Spleen (tissue), 11 donors: ENCODE data around the gene CIRBP. TPM values are rescaled to one million over a fixed set of nuclear protein-coding genes. Genes with fewer than 3 reads are reported as not detected.
A peak's percentile ranks its signal among the peaks of the same experiment; 100 is the strongest.

ENCODE experiments used
- DNase-seq: peaks from one replicate; pipeline ENCODE4 v3.0.0-alpha.2; 2020
- H3K27ac ChIP-seq, 8 donors: fragments of 200-600 bp; sonication (generic) in 7 of 8; 1 replicate in 4 of 8; 2 replicates in 4 of 8; pipeline versions ENCODE4 v1.5.0 to v1.8.0; 2016 to 2021; ENCODE audit warnings: inconsistent platforms in 4 of 8, mild to moderate bottlenecking in 4 of 8, moderate library complexity in 1 of 8
- H3K27me3 ChIP-seq, 7 donors: fragments of 200-600 bp; sonication (generic) in 6 of 7; replicated peaks in 1 of 7; 1 replicate in 4 of 7; 2 replicates in 3 of 7; pipeline versions ENCODE4 v1.5.0 to v1.8.0; 2016 to 2021; ENCODE audit warnings: inconsistent platforms in 3 of 7, mild to moderate bottlenecking in 1 of 7
- H3K36me3 ChIP-seq, 6 donors: fragments of 200-600 bp; sonication (generic) in 5 of 6; 1 replicate in 4 of 6; 2 replicates in 2 of 6; pipeline versions ENCODE4 v1.5.0 to v1.8.0; 2016 to 2021; ENCODE audit warnings: inconsistent platforms in 2 of 6
- H3K4me1 ChIP-seq, 6 donors: fragments of 200-600 bp; sonication (generic) in 5 of 6; 1 replicate in 3 of 6; 2 replicates in 3 of 6; pipeline versions ENCODE4 v1.5.0 to v1.8.0; 2016 to 2021; ENCODE audit warnings: inconsistent platforms in 3 of 6
- H3K4me3 ChIP-seq, 8 donors: fragments of 200-600 bp; sonication (generic) in 7 of 8; 1 replicate in 4 of 8; 2 replicates in 4 of 8; pipeline versions ENCODE4 v1.5.0 to v1.8.0; 2016 to 2021; ENCODE audit warnings: inconsistent platforms in 4 of 8, mild to moderate bottlenecking in 4 of 8, moderate library complexity in 2 of 8
- H3K9me3 ChIP-seq, 8 donors: fragments of 200-600 bp; sonication (generic) in 7 of 8; 1 replicate in 4 of 8; 2 replicates in 4 of 8; pipeline versions ENCODE4 v1.5.0 to v1.8.0; 2016 to 2021; ENCODE audit warnings: inconsistent platforms in 4 of 8
- POLR2A ChIP-seq, 3 donors: fragments of 450-650 bp; IDR thresholded peaks; one replicate each; pipeline ENCODE4 v1.5.1; 2017; ENCODE audit warnings: antibody characterized with exemption in 3 of 3, mild to moderate bottlenecking in 1 of 3
- POLR2AphosphoS5 ChIP-seq, 3 donors: sonication (generic); formaldehyde crosslinking; IDR thresholded peaks; one replicate each; pipeline ENCODE4 v1.5.1; 2017; ENCODE audit warnings: antibody characterized with exemption in 3 of 3
- WGBS, 5 donors: extraction: QIAGEN DNeasy Blood & Tissue Kit in 3 of 5; methylation state at CpG; one replicate each; pipeline versions ENCODE4 v1.1.5 to v1.1.7; 2013 to 2018; 5-methylcytosine and 5-hydroxymethylcytosine counted together
- intact Hi-C: fragments of 100-400 bp; cut with DNase I; formaldehyde crosslinking; loops from one replicate; pipeline ENCODE4 v1.15.0; 2023; ENCODE audit warnings: low total_unique reads
- polyA plus RNA-seq, 3 donors: library from polyadenylated mRNA; stranded (reverse); fragments of 200-250 nt; gene quantifications; one replicate each; pipeline ENCODE4 v1.2.1, GENCODE V29; 2013
- total RNA-seq, 7 donors: library from RNA; depleted of rRNA in 3 of 7; stranded (reverse); fragments of >200 nt in 3 of 7; fragmentation: NEBNext Ultra II Directional in 4 of 7; extraction: Animal tissue kit (Norgen Biotek cat#: 25700) in 4 of 7; gene quantifications; one replicate each; pipeline versions ENCODE4 v1.1.0 to v1.2.1, GENCODE V29; 2016 to 2021
- TF ChIP-seq, protein P1 (sequence below), 11 experiments: fragments of 200-600 bp in 7 of 11; fragments of 450-650 bp in 4 of 11; sonication (generic) in 4 of 11; IDR thresholded peaks in 8 of 11; conservative IDR thresholded peaks in 3 of 11; 1 replicate in 7 of 11; 2 replicates in 4 of 11; pipeline versions ENCODE4 v1.4.0 to v1.8.0; 2016 to 2021; ENCODE audit warnings: antibody characterized with exemption in 11 of 11, inconsistent platforms in 4 of 11, mild to moderate bottlenecking in 1 of 11
- donor health status: healthy with polysubstance abuse.
- donor health status: DM: no; HTN: no; CAD: no; lungs with moderate emphysema.
- donor health status: DM: no; HTN: no; CAD: no.
- donor health status: Bipolar disorder and iron deficiency.
- donor health status: healthy.
- donor health status: DM: no; HTN: no; CAD: no.
- donor health status: DM: yes; HTN: yes; CAD: no.

The CIRBP gene
- total and polyA plus RNA-seq, 10 donors, result 333 to 894 (median 516) TPM

- DNase-seq, result no peak
- 91 to 98% (median 93%) methylated on average over 3 to 11 of the region's 11 CpGs for WGBS, 5 donors
- Histone ChIP-seq H3K4me1 (peaks cover 2 to 28% (median 17%) of the 10 kb centered on the region in 6 donors), H3K27ac (no peak overlapping the region), H3K36me3 (peaks cover 0 to 76% (median 67%) of the 10 kb centered on the region in 6 donors), H3K27me3 (no peaks in the 10 kb centered on the region), H3K9me3 (no peaks in the 10 kb centered on the region), H3K4me3 (no peak overlapping the region)
- TF ChIP-seq, protein P1, sequence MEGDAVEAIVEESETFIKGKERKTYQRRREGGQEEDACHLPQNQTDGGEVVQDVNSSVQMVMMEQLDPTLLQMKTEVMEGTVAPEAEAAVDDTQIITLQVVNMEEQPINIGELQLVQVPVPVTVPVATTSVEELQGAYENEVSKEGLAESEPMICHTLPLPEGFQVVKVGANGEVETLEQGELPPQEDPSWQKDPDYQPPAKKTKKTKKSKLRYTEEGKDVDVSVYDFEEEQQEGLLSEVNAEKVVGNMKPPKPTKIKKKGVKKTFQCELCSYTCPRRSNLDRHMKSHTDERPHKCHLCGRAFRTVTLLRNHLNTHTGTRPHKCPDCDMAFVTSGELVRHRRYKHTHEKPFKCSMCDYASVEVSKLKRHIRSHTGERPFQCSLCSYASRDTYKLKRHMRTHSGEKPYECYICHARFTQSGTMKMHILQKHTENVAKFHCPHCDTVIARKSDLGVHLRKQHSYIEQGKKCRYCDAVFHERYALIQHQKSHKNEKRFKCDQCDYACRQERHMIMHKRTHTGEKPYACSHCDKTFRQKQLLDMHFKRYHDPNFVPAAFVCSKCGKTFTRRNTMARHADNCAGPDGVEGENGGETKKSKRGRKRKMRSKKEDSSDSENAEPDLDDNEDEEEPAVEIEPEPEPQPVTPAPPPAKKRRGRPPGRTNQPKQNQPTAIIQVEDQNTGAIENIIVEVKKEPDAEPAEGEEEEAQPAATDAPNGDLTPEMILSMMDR (IDR thresholded peaks at IDR 0.05 in 8 of 11, conservative IDR thresholded peaks at IDR 0.05 in 3 of 11), result no peak
- TF ChIP-seq POLR2A (IDR thresholded peaks at IDR 0.05) (no peak), POLR2AphosphoS5 (IDR thresholded peaks at IDR 0.05) (no peak)
- intact Hi-C loops, result no loop called here
Measured at GRCh38 chr19:1226227-1226518, 43.0 kb upstream of the CIRBP start.

GRCh38 chr19:1226522-1227303 lies 42.4 kb upstream of the CIRBP start:
- intact Hi-C loops, result no loop called here
- 94 to 96% (median 96%) methylated on average over 17 to 50 of the region's 50 CpGs for WGBS, 5 donors
- no peak for DNase-seq
- Histone ChIP-seq H3K4me1 (peaks cover under 1 to 25% (median 13%) of the 10 kb centered on the region in 6 donors), H3K4me3 (no peak overlapping the region), H3K36me3 (peaks cover 0 to 71% (median 63%) of the 10 kb centered on the region in 6 donors), H3K27me3 (no peaks in the 10 kb centered on the region), H3K9me3 (no peaks in the 10 kb centered on the region), H3K27ac (no peak overlapping the region)
- TF ChIP-seq, protein P1 (IDR thresholded peaks at IDR 0.05 in 8 of 11, conservative IDR thresholded peaks at IDR 0.05 in 3 of 11), result no peak
- TF ChIP-seq POLR2AphosphoS5 (IDR thresholded peaks at IDR 0.05) (peak in 1 of 3 donors; percentile 46), POLR2A (IDR thresholded peaks at IDR 0.05) (no peak)

DNA sequence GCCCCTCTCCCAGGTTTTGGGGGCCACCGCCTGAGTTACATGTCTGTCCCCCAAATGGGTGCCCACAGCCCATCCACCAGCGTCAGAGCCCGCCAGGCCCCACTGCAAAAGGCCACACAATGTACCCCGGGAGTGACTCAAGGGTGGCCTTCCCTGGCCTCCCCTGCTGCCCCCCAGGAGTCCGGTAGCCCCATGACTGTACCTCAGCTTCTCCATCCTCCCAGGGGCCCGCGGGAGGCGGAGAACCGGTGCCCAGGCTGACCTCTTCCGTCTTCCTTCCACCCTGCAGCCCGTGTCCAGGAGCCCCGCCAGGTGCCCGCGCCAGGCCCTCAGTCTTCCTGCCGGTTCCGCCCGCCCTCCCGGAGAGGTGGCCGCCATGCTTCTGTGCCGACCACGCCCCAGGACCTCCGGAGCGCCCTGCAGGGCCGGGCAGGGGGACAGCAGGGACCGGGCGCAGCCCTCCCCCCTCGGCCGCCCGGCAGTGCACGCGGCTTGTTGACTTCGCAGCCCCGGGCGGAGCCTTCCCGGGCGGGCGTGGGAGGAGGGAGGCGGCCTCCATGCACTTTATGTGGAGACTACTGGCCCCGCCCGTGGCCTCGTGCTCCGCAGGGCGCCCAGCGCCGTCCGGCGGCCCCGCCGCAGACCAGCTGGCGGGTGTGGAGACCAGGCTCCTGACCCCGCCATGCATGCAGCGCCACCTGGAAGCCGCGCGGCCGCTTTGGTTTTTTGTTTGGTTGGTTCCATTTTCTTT lies 41.7 kb upstream of the CIRBP start:
- TF ChIP-seq, protein P1 (IDR thresholded peaks at IDR 0.05 in 8 of 11, conservative IDR thresholded peaks at IDR 0.05 in 3 of 11), result no peak
- TF ChIP-seq POLR2AphosphoS5 (IDR thresholded peaks at IDR 0.05), result peak in 1 of 3 donors; percentile 11
- WGBS, 5 donors, result 87 to 96% (median 93%) methylated on average over 38 to 56 of the region's 56 CpGs
- no peaks in the 10 kb centered on the region for H3K27me3 ChIP-seq
- H3K4me1 ChIP-seq, result peaks cover 2 to 25% (median 14%) of the 10 kb centered on the region in 6 donors
- no peaks in the 10 kb centered on the region for H3K9me3 ChIP-seq
- DNase-seq, result no peak
- intact Hi-C loops, result no loop called here
- no peak overlapping the region for H3K4me3 ChIP-seq
- H3K27ac ChIP-seq, result no peak overlapping the region
- H3K36me3 ChIP-seq, result peaks cover 0 to 63% (median 56%) of the 10 kb centered on the region in 6 donors
